Adrenal gland (tissue), 12 donors: ENCODE measurements around the gene ST3GAL3. TPM values are rescaled to one million over a fixed set of nuclear protein-coding genes. Genes with fewer than 3 reads are reported as not detected.

Experiments
- DNase-seq, 7 donors: peaks; one replicate each; pipeline ENCODE4 v3.0.0-alpha.2; 2019 to 2020
- H3K27ac ChIP-seq, 5 donors: fragments of 200-600 bp; sonication (generic) in 4 of 5; 1 replicate in 3 of 5; 2 replicates in 2 of 5; pipeline versions ENCODE4 v1.5.1 to v1.8.0; 2016 to 2020; ENCODE audit warnings: mild to moderate bottlenecking in 1 of 5
- H3K27me3 ChIP-seq: fragments of 200-600 bp; 2 replicates; pipeline ENCODE4 v1.8.0; 2021
- H3K36me3 ChIP-seq, 2 donors: fragments of 200-600 bp; replicated peaks in 1 of 2; 1 replicate in 1 of 2; 2 replicates in 1 of 2; pipeline versions ENCODE4 v1.5.1 to v1.8.0; 2018 to 2022
- H3K4me1 ChIP-seq, 2 donors: fragments of 200-600 bp; replicated peaks in 1 of 2; 1 replicate in 1 of 2; 2 replicates in 1 of 2; pipeline versions ENCODE4 v1.5.1 to v1.8.0; 2018 to 2021
- H3K4me3 ChIP-seq, 4 donors: fragments of 200-600 bp; sonication (generic) in 3 of 4; one replicate each; pipeline ENCODE4 v1.5.1; 2016 to 2018
- H3K9me3 ChIP-seq, 3 donors: fragments of 200-600 bp; sonication (generic) in 1 of 3; replicated peaks in 1 of 3; 1 replicate in 2 of 3; 2 replicates in 1 of 3; pipeline versions ENCODE4 v1.5.1 to v1.8.0; 2016 to 2021
- POLR2A ChIP-seq, 2 donors: fragments of 450-650 bp; IDR thresholded peaks; one replicate each; pipeline ENCODE4 v1.6.1; 2017; ENCODE audit warnings: antibody characterized with exemption in 2 of 2, mild to moderate bottlenecking in 2 of 2, moderate library complexity in 1 of 2
- WGBS, 4 donors: extraction: QIAGEN DNeasy Blood & Tissue Kit in 2 of 4; methylation state at CpG; one replicate each; pipeline versions ENCODE4 v1.1.5 to v1.1.7; 2013 to 2017; 5-methylcytosine and 5-hydroxymethylcytosine counted together
- intact Hi-C, 2 donors: fragments of 100-400 bp; cut with DNase I; formaldehyde crosslinking; loops; one replicate each; pipeline versions ENCODE4 v1.14.1 to v1.15.0; 2022 to 2023
- polyA plus RNA-seq, 3 donors: library from polyadenylated mRNA; stranded (reverse); fragments of 200-250 nt in 2 of 3; fragments of 350-450 nt in 1 of 3; fragmentation: Illumina TruSeq in 1 of 3; extraction: RNeasy Lipid Tissue Mini Kit (QIAGEN cat#74804) in 1 of 3; gene quantifications; one replicate each; pipeline ENCODE4 v1.2.3, GENCODE V29; 2013 to 2014
- total RNA-seq, 9 donors: library from RNA; depleted of rRNA in 4 of 9; stranded (reverse); fragments of >200 nt in 4 of 9; fragments of 120-200 nt in 1 of 9; fragmentation: NEBNext Ultra II Directional in 1 of 9; extraction: Animal tissue kit (Norgen Biotek cat#: 25700) in 1 of 9; gene quantifications; one replicate each; pipeline versions ENCODE4 v1.1.0 to v1.2.4, GENCODE V29; 2013 to 2023
- TF ChIP-seq, protein P1 (sequence below), 6 experiments: fragments of 450-650 bp in 4 of 6; fragments of 200-600 bp in 2 of 6; sonication (generic) in 1 of 6; IDR thresholded peaks; 1 replicate in 5 of 6; 2 replicates in 1 of 6; pipeline versions ENCODE4 v1.5.1 to v1.8.0; 2016 to 2021; ENCODE audit warnings: antibody characterized with exemption in 6 of 6, mild to moderate bottlenecking in 2 of 6, moderate library complexity in 1 of 6
- donor health status: healthy with polysubstance abuse.
- donor health status: Bipolar disorder and iron deficiency.
- donor health status: DM: yes; HTN: yes; CAD: no.
- donor health status: DM: no; HTN: no; CAD: no.
- donor health status: DM: no; HTN: no; CAD: no.
- donor health status: DM: yes; HTN: yes; CAD: no.

ST3GAL3 gene
- total and polyA plus RNA-seq, 12 donors, result 15.6 to 47.5 (median 27.7) TPM

GRCh38 chr1:43789604-43790550, 82.5 kb downstream of the ST3GAL3 start:
- H3K36me3 ChIP-seq, result no peaks in the 10 kb centered on the region
- H3K27ac ChIP-seq, result no peak overlapping the region
- no peaks in the 10 kb centered on the region for H3K27me3 ChIP-seq
- intact Hi-C loops, result no loop called here
- no peak for DNase-seq
- H3K4me3 ChIP-seq, result no peak overlapping the region
- no peak for TF ChIP-seq POLR2A (IDR thresholded peaks at IDR 0.05)
- TF ChIP-seq, protein P1, sequence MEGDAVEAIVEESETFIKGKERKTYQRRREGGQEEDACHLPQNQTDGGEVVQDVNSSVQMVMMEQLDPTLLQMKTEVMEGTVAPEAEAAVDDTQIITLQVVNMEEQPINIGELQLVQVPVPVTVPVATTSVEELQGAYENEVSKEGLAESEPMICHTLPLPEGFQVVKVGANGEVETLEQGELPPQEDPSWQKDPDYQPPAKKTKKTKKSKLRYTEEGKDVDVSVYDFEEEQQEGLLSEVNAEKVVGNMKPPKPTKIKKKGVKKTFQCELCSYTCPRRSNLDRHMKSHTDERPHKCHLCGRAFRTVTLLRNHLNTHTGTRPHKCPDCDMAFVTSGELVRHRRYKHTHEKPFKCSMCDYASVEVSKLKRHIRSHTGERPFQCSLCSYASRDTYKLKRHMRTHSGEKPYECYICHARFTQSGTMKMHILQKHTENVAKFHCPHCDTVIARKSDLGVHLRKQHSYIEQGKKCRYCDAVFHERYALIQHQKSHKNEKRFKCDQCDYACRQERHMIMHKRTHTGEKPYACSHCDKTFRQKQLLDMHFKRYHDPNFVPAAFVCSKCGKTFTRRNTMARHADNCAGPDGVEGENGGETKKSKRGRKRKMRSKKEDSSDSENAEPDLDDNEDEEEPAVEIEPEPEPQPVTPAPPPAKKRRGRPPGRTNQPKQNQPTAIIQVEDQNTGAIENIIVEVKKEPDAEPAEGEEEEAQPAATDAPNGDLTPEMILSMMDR (IDR thresholded peaks at IDR 0.05), result no peak
- H3K4me1 ChIP-seq, result peaks cover 0 to 6% of the 10 kb centered on the region in 2 donors
- no peaks in the 10 kb centered on the region for H3K9me3 ChIP-seq
- 88 to 93% (median 91%) methylated on average over 3 of the region's 3 CpGs for WGBS, 4 donors

DNA sequence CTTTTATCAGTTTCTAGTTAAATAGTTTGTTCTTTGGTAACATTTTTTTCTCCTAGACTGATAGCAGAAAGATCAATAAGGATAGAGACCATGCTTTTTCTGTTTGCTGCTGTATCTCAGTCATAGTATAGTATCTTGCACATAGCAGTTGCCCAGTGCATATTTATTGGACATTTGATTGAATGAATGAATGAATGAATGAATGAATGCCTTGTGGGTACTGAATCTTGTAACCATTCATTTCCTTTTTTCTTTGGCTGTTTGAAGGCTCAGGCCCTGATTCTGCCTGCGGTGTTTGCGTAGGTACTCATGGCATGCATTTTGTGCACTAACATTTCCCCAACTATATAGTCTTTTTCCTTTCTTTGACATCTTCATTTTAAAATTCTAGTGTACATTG, 83.9 kb downstream of the ST3GAL3 start:
- 96 to 100% (median 98%) methylated on average over 2 of the region's 2 CpGs for WGBS, 4 donors
- TF ChIP-seq POLR2A (IDR thresholded peaks at IDR 0.05), result no peak
- TF ChIP-seq, protein P1 (IDR thresholded peaks at IDR 0.05), result no peak
- intact Hi-C loops, result no loop called here

GRCh38 chr1:43796111-43796581, 88.8 kb downstream of the ST3GAL3 start:
- Histone ChIP-seq H3K36me3 (no peaks in the 10 kb centered on the region), H3K9me3 (no peaks in the 10 kb centered on the region), H3K4me3 (no peak overlapping the region), H3K27ac (no peak overlapping the region), H3K4me1 (no peaks in the 10 kb centered on the region), H3K27me3 (no peaks in the 10 kb centered on the region)
- TF ChIP-seq, protein P1 (IDR thresholded peaks at IDR 0.05), result no peak
- no peak for TF ChIP-seq POLR2A (IDR thresholded peaks at IDR 0.05)
- peak in 6 of 7 donors; percentile 25 to 57 (median 37) for DNase-seq
- 36 to 70% (median 55%) methylated on average over 1 of the region's 1 CpG for WGBS, 4 donors
- intact Hi-C loops, result no loop called here

More for the DNA sequence above, 83.9 kb downstream of the ST3GAL3 start:
- DNase-seq, result no peak
- H3K36me3 ChIP-seq, result no peaks in the 10 kb centered on the region
- H3K4me3 ChIP-seq, result no peak overlapping the region
- no peak overlapping the region for H3K27ac ChIP-seq
- H3K9me3 ChIP-seq, result no peaks in the 10 kb centered on the region
- no peaks in the 10 kb centered on the region for H3K27me3 ChIP-seq
- H3K4me1 ChIP-seq, result no peaks in the 10 kb centered on the region

- no peak overlapping the region for H3K4me3 ChIP-seq
- 80 to 89% (median 85%) methylated on average over 3 of the region's 3 CpGs for WGBS, 4 donors
- intact Hi-C loops, result no loop called here
- no peak overlapping the region for H3K27ac ChIP-seq
- no peaks in the 10 kb centered on the region for H3K9me3 ChIP-seq
- H3K36me3 ChIP-seq, result no peaks in the 10 kb centered on the region
- no peaks in the 10 kb centered on the region for H3K4me1 ChIP-seq
- H3K27me3 ChIP-seq, result no peaks in the 10 kb centered on the region
- TF ChIP-seq, protein P1 (IDR thresholded peaks at IDR 0.05), result no peak
- no peak for TF ChIP-seq POLR2A (IDR thresholded peaks at IDR 0.05)
- DNase-seq, result no peak
Observed at GRCh38 chr1:43797891-43798290, 90.6 kb downstream of the ST3GAL3 start.
